DOHH2 (cell line): ENCODE results near the gene SHB.

Experiments used
- H3F3A ChIP-seq: fragments of 200-600 bp; sonication (generic), shearing (Covaris generic); 2 replicates; pipeline ENCODE4 v1.6.0; 2016; ENCODE audit warnings: antibody characterized with exemption, mild to moderate bottlenecking; ENCODE audit not compliant: control insufficient read depth, insufficient read depth
- H3K27ac ChIP-seq: fragments of 200-600 bp; sonication (generic); 2 replicates; pipeline ENCODE4 v1.5.1; 2014; ENCODE audit warnings: low read depth, mild to moderate bottlenecking, low read length, moderate library complexity
- H3K27me3 ChIP-seq: fragments of 200-600 bp; sonication (generic); 2 replicates; pipeline ENCODE4 v1.6.1; 2014; ENCODE audit warnings: mild to moderate bottlenecking, low read length, mixed read lengths; ENCODE audit not compliant: control insufficient read depth
- H3K36me3 ChIP-seq: fragments of 200-600 bp; sonication (generic); 2 replicates; pipeline ENCODE4 v1.6.1; 2014; ENCODE audit warnings: mild to moderate bottlenecking, low read length, moderate library complexity, mixed read lengths; ENCODE audit not compliant: control insufficient read depth
- H3K4me1 ChIP-seq: fragments of 200-600 bp; sonication (generic); 2 replicates; pipeline ENCODE4 v1.6.1; 2014; ENCODE audit warnings: mild to moderate bottlenecking, low read length, mixed read lengths; ENCODE audit not compliant: control insufficient read depth
- H3K4me2 ChIP-seq: fragments of 200-600 bp; sonication (generic); 2 replicates; pipeline ENCODE4 v1.6.0; 2014; ENCODE audit warnings: mild to moderate bottlenecking, low read length, moderate library complexity
- H3K4me3 ChIP-seq: fragments of 200-600 bp; sonication (generic); 2 replicates; pipeline ENCODE4 v1.5.1; 2014; ENCODE audit warnings: mild to moderate bottlenecking, low read length, mixed read lengths
- H3K79me2 ChIP-seq: fragments of 200-600 bp; sonication (generic); 2 replicates; pipeline ENCODE4 v1.6.1; 2014; ENCODE audit warnings: mild to moderate bottlenecking, low read length, mixed read lengths; ENCODE audit not compliant: control insufficient read depth
- H3K9me2 ChIP-seq: fragments of 200-600 bp; sonication (generic); replicated peaks from 2 replicates; pipeline ENCODE4 v1.6.1; 2014; ENCODE audit warnings: mild to moderate bottlenecking, low read length, mixed read lengths; ENCODE audit not compliant: control insufficient read depth
- H3K9me3 ChIP-seq: fragments of 200-600 bp; sonication (generic); 2 replicates; pipeline ENCODE4 v1.6.1; 2014; ENCODE audit warnings: antibody characterized with exemption, low read length, mixed read lengths; ENCODE audit not compliant: control insufficient read depth, insufficient read depth
- H4K20me1 ChIP-seq: fragments of 200-600 bp; sonication (generic); 2 replicates; pipeline ENCODE4 v1.6.0; 2014; ENCODE audit warnings: low read depth, mild to moderate bottlenecking, antibody characterized with exemption, low read length, moderate library complexity; ENCODE audit not compliant: control insufficient read depth, insufficient read depth
- EZH2phosphoT487 ChIP-seq: fragments of 200-600 bp; sonication (generic); IDR thresholded peaks from 2 replicates; pipeline ENCODE4 v1.6.1; 2017; ENCODE audit warnings: borderline replicate concordance, mild to moderate bottlenecking, antibody characterized with exemption, low read length, moderate library complexity, mixed read lengths
- TF ChIP-seq, protein P1 (sequence below): fragments of 200-600 bp; sonication (generic); IDR thresholded peaks from one replicate; pipeline ENCODE4 v1.5.1; 2014; ENCODE audit warnings: antibody characterized with exemption, mild to moderate bottlenecking, low read depth, low read length; ENCODE audit not compliant: poor library complexity, severe bottlenecking

Gene SHB

DNA sequence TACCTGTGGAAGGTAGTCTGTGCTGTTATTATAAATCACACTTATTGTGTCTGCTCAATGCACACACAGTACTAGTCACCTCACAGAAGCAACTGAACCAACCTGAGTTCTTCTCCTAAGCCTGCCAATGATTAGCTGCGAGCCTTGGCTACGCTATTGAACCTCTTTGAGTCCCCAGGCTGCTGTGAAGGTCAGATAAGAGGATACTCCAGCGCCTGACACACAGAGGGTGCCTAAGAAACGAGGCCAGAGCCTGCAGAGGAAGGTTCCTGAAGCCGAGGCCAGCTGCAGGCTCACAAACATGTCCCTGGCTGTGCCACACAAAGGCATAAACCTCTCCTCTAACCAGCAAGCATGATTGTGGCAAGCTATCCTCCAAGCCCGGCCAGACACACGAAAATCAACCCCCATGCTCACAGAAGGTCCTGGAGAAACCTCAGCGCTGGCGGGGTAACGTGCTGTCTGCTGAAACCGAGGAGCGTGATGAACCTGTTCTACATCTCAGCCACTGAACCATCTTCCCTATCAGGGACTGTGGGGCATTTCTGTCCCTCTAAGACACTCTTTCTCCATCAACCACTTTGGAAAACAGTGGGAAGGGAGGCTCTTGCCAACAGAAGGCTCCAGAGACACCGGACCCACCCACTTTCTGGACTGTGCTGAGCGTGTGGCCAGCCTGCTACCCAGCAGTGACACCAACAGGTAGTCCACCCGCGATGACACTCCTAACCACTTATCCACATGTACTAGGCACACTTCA lies 111.9 kb downstream of the SHB start:
- H3K36me3 ChIP-seq, result no peaks in the 10 kb centered on the region
- no peaks in the 10 kb centered on the region for H3K79me2 ChIP-seq
- no peak for TF ChIP-seq EZH2phosphoT487
- TF ChIP-seq, protein P1, sequence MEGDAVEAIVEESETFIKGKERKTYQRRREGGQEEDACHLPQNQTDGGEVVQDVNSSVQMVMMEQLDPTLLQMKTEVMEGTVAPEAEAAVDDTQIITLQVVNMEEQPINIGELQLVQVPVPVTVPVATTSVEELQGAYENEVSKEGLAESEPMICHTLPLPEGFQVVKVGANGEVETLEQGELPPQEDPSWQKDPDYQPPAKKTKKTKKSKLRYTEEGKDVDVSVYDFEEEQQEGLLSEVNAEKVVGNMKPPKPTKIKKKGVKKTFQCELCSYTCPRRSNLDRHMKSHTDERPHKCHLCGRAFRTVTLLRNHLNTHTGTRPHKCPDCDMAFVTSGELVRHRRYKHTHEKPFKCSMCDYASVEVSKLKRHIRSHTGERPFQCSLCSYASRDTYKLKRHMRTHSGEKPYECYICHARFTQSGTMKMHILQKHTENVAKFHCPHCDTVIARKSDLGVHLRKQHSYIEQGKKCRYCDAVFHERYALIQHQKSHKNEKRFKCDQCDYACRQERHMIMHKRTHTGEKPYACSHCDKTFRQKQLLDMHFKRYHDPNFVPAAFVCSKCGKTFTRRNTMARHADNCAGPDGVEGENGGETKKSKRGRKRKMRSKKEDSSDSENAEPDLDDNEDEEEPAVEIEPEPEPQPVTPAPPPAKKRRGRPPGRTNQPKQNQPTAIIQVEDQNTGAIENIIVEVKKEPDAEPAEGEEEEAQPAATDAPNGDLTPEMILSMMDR, result no peak
- no peaks in the 10 kb centered on the region for H4K20me1 ChIP-seq
- no peaks in the 10 kb centered on the region for H3K4me1 ChIP-seq
- H3K27ac ChIP-seq, result no peak overlapping the region
- no peaks in the 10 kb centered on the region for H3F3A ChIP-seq
- H3K9me3 ChIP-seq, result no peaks in the 10 kb centered on the region
- H3K4me3 ChIP-seq, result no peak overlapping the region
- no peaks in the 10 kb centered on the region for H3K9me2 ChIP-seq
- H3K4me2 ChIP-seq, result no peak overlapping the region
- H3K27me3 ChIP-seq, result no peaks in the 10 kb centered on the region; the same call in 1 of the 2 replicates

DNA sequence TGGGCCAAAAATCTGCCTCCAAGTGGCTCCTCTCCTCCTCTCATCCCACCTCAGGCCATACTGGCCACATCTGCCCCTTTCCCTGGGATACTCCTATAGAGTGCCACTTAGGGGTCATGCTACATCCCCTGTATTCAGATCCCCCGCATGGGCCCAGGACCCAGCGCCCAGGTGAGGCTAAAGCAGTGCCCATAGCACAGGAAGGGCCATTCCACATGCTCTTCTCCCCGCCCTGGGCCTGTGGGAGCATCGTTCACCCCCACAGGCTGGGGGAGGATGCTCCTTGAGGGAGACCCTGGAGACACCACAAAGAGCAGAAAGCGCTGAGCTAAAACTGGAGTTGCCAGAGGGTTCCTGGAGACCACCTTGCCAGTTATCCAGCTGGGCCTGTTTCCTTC lies 112.6 kb downstream of the SHB start:
- no peaks in the 10 kb centered on the region for H3K79me2 ChIP-seq
- no peak overlapping the region for H3K4me2 ChIP-seq
- no peaks in the 10 kb centered on the region for H3K36me3 ChIP-seq

DNA sequence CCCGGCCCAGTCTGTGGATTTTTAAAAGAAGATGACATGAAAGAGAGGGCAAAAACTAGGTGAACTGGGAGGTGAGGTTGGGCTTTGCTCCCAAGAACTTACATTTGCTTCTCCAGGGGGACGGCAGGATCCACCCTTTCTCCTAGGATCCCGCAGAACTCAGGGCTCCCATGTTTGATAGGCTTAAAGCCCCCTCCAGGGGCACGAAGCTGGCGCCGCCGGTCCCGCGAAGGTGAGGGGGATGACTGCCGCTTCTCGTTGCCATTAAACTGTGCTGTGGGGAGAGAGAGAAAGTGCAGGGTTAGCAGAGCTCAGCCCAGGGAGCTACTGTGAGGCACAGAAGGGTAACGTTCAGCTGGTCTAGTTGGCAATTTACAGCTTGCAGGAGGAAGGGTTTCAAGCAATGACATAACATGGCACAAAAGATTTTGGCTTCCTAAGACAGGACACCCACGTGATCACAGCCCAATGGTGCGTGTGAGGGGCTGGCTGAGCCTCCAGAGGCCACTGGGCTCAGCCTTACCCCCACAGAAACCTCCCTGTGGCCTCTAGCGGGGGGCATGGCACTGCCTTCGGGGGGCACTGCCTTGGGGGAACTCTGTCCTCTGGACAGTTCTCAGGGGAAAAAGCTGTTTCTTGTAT lies 113.1 kb downstream of the SHB start:
- Histone ChIP-seq H3K9me3 (no peaks in the 10 kb centered on the region), H4K20me1 (no peaks in the 10 kb centered on the region), H3K4me3 (no peak overlapping the region), H3K9me2 (no peaks in the 10 kb centered on the region), H3K27ac (no peak overlapping the region), H3K79me2 (no peaks in the 10 kb centered on the region), H3K4me2 (no peak overlapping the region), H3K4me1 (no peaks in the 10 kb centered on the region), H3F3A (no peaks in the 10 kb centered on the region), H3K36me3 (no peaks in the 10 kb centered on the region), H3K27me3 (no peaks in the 10 kb centered on the region; the same call in 1 of the 2 replicates)
- TF ChIP-seq, protein P1, result no peak
- no peak for TF ChIP-seq EZH2phosphoT487

More for the DNA sequence above, 112.6 kb downstream of the SHB start:
- TF ChIP-seq EZH2phosphoT487, result no peak
- TF ChIP-seq, protein P1, result no peak
- Histone ChIP-seq H3K27me3 (no peaks in the 10 kb centered on the region; the same call in 1 of the 2 replicates), H3K4me3 (no peak overlapping the region), H3K9me3 (no peaks in the 10 kb centered on the region), H3K4me1 (no peaks in the 10 kb centered on the region), H3F3A (no peaks in the 10 kb centered on the region), H3K27ac (no peak overlapping the region), H4K20me1 (no peaks in the 10 kb centered on the region), H3K9me2 (no peaks in the 10 kb centered on the region)
